ENCODE data around the gene DLG2.

DLG2 gene

DNA sequence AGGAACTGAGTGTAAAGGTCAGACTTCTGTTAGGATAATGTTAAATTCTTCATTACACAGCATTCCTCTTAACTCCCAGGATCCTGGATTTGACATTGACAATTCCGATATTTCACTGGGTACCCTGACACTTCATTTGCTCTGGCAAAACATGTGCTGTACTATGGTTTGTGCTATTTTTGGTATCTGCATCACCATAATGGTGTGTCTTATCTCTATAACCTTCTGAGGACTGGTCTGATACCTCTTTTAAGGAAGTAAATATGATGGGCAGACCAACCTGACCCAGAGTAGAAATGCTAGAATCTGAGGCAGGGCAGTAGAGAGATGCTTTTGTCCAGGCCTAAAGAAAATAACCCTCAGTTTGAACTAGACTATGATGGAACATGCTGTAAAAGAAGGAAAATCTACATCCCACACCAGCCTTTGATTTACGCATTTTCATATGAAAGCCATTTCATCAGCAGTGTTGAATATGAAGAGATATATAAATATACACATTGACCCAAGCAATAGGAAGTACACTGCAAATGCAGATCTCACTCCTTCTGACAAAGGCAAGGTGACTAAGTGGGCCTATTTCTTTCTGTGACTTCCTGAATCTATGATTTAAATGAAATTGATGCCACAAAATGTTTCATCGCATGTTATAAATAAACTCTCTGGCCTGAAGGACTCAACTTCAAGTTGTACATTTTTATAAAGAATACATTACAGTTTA lies 966.7 kb downstream of the DLG2 start:
- Mint-ChIP-seq H3K4me3 (no peak overlapping the region), H3K9me3 (no peaks in the 10 kb centered on the region), H3K4me1 (no peaks in the 10 kb centered on the region), H3K27me3 (ENCODE audit: low read depth) (no peaks in the 10 kb centered on the region), H3K36me3 (ENCODE audit: low read depth) (no peaks in the 10 kb centered on the region), H3K27ac (no peak overlapping the region)
- TF ChIP-seq, protein P1, sequence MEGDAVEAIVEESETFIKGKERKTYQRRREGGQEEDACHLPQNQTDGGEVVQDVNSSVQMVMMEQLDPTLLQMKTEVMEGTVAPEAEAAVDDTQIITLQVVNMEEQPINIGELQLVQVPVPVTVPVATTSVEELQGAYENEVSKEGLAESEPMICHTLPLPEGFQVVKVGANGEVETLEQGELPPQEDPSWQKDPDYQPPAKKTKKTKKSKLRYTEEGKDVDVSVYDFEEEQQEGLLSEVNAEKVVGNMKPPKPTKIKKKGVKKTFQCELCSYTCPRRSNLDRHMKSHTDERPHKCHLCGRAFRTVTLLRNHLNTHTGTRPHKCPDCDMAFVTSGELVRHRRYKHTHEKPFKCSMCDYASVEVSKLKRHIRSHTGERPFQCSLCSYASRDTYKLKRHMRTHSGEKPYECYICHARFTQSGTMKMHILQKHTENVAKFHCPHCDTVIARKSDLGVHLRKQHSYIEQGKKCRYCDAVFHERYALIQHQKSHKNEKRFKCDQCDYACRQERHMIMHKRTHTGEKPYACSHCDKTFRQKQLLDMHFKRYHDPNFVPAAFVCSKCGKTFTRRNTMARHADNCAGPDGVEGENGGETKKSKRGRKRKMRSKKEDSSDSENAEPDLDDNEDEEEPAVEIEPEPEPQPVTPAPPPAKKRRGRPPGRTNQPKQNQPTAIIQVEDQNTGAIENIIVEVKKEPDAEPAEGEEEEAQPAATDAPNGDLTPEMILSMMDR (IDR thresholded peaks at IDR 0.05; ENCODE audit: unreplicated experiment in 3 of 3): no peak

DNA sequence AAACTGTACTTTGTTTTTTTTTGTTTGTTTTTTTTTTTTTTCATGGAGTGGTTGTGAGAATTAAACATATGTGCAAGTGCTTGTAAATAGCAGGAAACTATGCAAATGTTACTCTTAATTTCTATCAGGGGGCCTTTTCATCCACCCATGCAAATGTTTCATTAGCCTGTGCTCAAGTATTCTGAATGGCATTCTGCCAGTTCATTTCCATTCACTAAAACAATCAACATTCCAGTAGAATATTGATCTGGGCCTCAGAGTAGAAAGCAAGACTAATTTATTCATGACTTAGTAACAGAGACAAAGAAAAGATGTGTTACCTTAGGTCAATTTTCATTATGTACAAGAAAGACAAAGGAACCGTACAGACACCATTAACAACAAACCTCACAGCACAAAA lies 971.4 kb downstream of the DLG2 start:
- no peaks in the 10 kb centered on the region for H3K4me1 Mint-ChIP-seq
- no peaks in the 10 kb centered on the region for H3K9me3 Mint-ChIP-seq
- no peaks in the 10 kb centered on the region for H3K27me3 Mint-ChIP-seq (ENCODE audit: low read depth)
- no peaks in the 10 kb centered on the region for H3K36me3 Mint-ChIP-seq (ENCODE audit: low read depth)
- H3K27ac Mint-ChIP-seq: no peak overlapping the region
- no peak overlapping the region for H3K4me3 Mint-ChIP-seq
- TF ChIP-seq, protein P1 (IDR thresholded peaks at IDR 0.05; ENCODE audit: unreplicated experiment in 3 of 3): no peak

DNA sequence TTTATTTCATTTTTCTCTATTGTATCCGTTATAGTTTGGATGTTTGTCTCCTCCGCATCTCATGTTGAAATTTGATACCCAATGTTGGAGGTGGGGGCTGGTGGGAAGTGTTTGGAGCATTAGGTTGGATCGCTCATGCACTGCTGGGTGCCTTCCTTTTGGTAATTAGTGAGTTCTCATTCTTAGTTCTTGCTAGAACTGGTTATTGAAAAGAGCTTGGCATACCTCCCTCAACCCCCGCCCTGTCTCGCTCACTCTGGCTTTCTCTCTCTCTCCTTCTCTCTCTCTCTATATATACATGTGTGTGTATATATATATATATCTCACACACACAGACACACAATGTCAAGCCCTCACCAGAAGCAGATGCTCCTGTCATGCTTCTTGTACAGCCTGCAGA lies 978.7 kb downstream of the DLG2 start:
- no peaks in the 10 kb centered on the region for H3K27me3 Mint-ChIP-seq (ENCODE audit: low read depth)
- TF ChIP-seq, protein P1 (IDR thresholded peaks at IDR 0.05; ENCODE audit: unreplicated experiment in 3 of 3): no peak
- H3K4me3 Mint-ChIP-seq: no peak overlapping the region
- peaks cover 10% of the 10 kb centered on the region for H3K4me1 Mint-ChIP-seq
- H3K27ac Mint-ChIP-seq: peak overlapping the region in 1 of 3 experiments; percentile 14
- no peaks in the 10 kb centered on the region for H3K9me3 Mint-ChIP-seq
- H3K36me3 Mint-ChIP-seq (ENCODE audit: low read depth): no peaks in the 10 kb centered on the region

DNA sequence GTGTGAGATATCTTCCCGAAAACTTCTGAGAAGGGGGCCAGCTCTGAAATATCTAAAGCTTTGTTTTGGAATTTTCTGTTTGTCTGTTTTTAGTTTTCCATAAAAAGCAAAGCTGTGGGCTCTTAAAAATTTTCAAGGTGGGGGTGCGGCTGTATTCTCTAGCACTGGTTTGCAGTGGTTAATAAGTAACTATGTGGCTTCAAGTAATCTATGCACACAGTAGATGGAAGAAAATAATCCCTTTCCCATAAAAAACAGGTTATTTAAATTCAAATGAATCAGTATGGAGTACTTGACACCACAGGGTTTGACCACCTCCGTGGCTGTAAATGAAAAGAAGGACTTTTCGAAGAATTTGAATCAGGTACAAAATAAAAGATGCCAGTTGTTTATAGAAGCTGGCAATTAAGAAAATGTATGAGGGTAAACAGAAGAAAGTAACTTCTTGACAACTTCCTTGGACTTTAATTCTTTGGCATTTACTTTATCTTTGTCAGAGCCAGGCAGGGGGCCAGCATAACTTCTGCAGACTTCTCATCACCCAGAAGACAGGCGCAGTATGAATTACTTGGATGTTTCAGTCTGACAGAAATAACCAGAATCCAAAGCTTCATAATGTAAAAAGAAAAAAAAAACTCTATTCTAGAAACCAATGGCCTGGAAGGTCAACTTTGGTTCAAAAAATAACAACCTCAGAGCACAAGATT lies 981.0 kb downstream of the DLG2 start:
- H3K4me3 Mint-ChIP-seq: no peak overlapping the region
- H3K9me3 Mint-ChIP-seq: no peaks in the 10 kb centered on the region
- peaks cover 10% of the 10 kb centered on the region for H3K4me1 Mint-ChIP-seq
- no peaks in the 10 kb centered on the region for H3K36me3 Mint-ChIP-seq (ENCODE audit: low read depth)
- no peaks in the 10 kb centered on the region for H3K27me3 Mint-ChIP-seq (ENCODE audit: low read depth)
- TF ChIP-seq, protein P1 (IDR thresholded peaks at IDR 0.05; ENCODE audit: unreplicated experiment in 3 of 3): no peak
- H3K27ac Mint-ChIP-seq: peak overlapping the region in 1 of 3 experiments; percentile 85

DNA sequence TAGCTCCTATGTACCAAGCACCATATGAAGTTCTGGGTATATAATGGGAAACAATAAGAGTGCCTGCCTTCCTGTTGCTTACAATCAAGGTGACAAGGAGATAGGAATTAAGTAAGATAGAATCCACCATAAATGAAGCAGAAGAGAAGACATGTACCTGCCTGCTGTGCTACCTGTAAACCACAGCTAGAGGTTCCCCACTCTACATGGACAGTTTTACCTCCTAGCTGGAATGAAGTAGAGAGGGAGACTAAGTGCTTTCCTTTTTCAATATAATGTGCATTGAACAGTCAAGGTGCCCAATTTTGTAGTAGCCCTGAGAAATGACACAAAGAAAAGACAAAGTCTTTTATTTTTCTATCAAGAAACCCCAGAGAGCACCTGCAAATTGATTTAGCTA lies 984.6 kb downstream of the DLG2 start:
- TF ChIP-seq, protein P1 (IDR thresholded peaks at IDR 0.05; ENCODE audit: unreplicated experiment in 3 of 3): no peak
- no peaks in the 10 kb centered on the region for H3K4me1 Mint-ChIP-seq
- H3K36me3 Mint-ChIP-seq (ENCODE audit: low read depth): no peaks in the 10 kb centered on the region
- H3K27ac Mint-ChIP-seq: no peak overlapping the region
- no peak overlapping the region for H3K4me3 Mint-ChIP-seq
- H3K9me3 Mint-ChIP-seq: no peaks in the 10 kb centered on the region
- H3K27me3 Mint-ChIP-seq (ENCODE audit: low read depth): no peaks in the 10 kb centered on the region

Measured in nephron (organoid).